GM21526 (cell line): ENCODE measurements around the gene ARHGEF16.

ENCODE experiments used
- ATAC-seq: cut with Tn5 transposase; IDR thresholded peaks from one replicate; pipeline ENCODE4 v1.9.1; 2021; ENCODE audit warnings: moderate library complexity; ENCODE audit not compliant: unreplicated experiment, low FRiP score

Gene ARHGEF16

DNA sequence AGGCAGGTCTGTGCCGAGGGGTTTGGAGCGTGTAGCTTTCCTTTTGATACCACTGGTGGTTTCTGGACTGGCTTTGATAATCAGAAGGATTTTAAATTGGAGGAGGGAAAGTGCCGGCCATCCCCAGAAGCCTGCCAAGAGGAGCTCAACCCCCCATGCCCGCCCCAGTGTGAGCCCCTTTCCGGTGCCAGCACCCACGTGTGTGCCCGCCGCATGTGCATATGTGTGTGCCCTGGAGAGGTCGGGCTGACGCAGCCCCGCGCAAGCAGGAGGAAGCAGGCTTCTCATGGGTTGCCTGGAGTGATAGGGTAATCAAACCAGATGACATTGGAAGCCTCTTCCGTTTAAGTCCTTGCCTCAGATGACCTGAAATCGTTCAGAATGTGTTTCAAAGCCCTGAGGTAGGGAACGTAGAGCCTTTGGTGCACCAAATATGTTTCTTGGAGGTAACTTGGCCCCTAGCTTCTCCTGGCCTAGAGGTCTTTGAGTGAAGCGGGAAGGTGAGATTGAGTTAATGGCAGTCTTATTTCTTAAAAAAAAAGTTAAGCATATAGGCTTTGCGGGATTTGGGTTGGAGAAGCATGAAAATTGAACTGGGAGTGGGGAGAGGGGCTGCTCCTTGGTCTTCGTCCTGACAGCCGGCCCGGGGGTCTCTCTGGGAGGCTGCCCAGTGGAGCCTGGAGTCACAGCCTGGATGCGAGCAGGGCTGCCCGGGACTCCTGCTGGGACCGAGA lies 34.1 kb upstream of the ARHGEF16 start:
- no peak for ATAC-seq

DNA sequence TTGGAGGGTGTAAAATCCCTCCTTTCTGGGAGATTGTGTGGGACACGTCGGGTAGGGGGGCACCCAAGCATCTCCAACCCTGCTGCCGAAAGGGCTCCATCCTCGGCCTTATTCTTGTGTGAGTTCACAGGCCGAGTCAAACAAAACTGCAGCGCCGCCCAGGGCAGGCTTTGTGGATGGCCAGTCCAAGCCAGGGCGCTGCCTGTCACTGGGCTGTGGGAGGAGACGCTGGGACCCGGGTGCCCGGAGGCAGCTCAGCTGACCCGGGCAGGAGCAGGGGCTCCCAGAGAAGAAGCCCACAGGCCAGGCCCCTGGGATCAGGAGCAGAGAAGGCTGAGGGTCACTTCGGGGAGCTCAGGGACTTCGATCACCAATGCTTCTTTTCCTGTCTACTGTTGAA lies 31.8 kb upstream of the ARHGEF16 start:
- ATAC-seq = no peak

DNA sequence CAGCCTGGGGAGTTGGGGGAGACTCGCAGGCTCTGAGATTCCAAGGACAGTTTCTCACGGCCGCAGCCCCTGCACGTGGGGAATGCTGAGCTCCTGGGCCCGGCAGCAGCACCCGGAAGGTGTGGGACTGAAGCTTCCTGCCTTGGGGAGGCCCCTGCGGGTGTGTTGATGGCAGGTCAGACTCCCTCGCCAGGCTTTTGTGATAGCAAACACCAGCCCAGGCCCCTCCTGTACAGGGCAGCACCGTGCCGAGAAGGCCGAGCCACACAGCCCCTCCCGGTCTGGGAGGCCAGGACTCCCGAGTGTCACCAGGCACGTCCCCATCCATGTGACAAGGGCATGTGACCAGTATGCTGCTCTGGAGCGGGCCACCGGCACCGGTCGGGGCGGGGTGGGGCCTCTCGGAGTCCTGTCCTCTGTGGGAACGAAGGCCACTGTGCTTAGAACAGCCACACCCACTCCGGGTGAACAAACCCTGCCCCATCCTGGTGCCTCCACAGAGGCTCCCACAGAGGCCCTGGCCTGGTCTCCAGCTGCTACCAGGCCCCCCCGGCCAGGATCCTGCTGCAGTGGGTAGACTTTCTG lies 31.1 kb upstream of the ARHGEF16 start:
- no peak for ATAC-seq

DNA sequence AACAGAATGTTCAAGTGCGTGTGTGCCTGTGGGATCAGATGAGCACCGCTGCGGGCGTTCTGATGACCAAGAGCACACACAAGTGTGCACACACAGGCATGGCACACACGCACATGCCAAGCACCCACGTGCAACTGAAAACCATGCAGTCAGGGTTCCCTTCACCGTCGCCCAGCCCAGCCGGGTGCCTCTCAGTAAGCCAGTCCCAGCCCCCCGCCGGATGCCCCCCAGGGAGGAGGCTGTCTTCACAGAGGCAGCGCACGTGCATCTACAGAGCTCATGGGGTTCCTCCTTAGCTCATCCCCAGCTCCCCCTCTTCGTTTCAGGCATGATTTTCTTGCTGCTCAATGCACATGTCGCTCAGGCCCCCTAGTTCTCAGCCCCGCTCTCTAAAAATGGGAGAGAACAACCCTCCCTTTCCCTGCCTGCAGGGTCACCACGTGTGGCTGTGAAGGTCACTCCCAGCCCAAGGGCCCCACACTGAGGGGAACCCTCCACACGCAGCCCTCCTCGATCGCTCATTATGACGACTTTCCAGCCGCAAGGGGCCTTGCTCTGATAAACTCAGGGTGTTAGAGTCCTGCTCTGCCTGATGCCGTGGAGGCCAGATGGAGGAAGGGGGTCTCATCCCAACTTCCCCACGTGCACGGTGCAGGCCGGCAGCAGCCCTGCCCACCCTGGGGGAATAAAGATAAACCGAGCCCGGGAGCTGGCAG lies 30.4 kb upstream of the ARHGEF16 start:
- no peak for ATAC-seq

DNA sequence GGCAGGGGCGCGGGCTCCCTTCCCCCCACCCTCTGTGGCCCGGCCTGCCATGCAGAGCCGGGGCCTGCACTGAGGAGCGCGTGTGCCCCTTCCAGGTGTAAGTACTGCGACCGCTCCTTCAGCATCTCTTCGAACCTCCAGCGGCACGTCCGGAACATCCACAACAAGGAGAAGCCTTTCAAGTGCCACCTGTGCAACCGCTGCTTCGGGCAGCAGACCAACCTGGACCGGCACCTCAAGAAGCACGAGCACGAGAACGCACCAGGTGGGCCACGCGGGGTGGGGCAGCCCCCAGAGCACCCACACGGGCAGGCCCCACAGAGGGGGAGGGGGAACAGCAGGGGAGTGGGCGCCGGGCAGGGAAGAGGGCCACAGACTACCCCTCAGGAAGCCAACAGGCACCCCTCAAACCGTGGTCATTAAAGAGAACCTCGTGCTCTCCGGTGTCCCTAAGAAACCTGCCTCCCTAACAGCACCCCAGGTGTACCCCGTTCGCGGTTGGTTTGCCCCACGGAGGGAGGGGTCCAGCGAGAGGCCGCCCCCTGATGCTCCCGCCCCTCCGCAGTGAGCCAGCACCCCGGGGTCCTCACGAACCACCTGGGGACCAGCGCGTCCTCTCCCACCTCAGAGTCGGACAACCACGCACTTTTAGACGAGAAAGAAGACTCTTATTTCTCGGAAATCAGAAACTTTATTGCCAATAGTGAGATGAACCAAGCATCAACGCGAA lies 28.8 kb upstream of the ARHGEF16 start:
- ATAC-seq = no peak

DNA sequence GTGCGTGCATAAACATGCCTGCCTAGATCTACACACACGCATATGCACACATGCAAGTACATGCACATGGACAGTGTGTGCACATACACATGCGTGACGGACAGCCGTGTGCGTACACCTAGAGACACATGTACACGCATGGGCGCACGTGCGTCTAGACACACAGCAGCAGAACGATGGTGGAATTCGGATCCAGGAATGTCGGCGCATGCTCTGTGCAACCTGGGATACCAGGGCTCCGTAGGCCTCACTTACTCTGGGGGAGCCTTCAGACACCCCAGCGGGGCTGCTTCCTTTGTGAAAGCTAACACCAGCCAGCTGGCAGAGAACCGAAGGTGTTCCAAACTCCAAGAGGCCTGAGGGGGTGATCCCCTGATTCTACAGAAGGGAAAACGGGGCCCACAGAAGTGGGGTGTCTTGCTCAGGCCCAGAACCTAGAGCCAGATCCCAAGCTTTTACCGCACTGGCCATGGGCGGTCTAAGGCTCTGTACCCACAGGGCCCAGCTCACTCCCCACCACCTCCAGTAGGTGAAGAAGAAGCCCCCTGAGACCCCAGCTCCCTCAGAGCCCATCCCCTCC lies 27.4 kb upstream of the ARHGEF16 start:
- no peak for ATAC-seq

DNA sequence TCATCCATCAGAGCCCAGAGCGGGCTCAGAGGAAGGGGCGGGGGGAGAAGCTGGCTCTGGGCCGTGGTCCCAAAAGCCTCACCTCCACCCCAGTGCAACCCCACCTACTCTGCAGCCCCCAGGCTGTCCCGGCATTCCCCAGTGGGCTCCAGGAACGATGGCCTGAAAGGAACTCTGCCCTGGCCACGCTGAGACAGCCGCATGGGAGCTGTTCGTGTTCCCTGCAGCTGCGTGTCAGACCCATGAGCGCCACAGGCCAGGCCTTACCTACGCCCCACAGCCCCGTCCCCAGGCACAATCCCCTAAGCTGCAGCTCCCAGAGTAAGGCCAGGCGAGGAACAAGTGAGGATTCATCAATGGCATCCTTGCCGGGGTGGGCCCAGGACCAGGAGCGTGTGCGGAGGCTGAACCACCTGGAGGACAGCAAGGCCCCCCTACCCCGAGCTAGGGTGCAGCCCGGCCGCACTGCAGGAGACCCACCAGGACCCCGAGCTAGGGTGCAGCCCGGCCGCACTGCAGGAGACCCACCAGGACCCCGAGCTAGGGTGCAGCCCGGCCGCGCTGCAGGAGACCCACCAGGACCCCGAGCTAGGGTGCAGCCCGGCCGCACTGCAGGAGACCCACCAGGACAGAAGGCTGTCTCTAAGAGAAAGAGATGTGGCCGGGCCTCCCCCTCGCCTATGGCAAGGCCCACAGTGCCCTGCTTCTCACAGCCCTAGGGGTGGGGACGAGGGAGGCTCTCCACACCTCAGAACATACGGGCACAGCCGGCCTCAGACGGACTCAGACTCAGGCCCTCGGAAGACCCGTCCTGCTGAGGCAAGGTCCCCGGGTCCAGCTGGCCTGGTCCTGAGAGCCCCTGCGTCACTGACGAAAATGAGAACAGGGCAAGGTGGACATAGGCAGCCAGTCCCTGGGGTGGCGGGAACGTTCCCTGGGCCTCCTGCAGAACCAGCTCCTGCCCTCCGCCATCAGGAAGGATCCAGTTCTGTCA lies 26.5 kb upstream of the ARHGEF16 start:
- ATAC-seq = no peak

DNA sequence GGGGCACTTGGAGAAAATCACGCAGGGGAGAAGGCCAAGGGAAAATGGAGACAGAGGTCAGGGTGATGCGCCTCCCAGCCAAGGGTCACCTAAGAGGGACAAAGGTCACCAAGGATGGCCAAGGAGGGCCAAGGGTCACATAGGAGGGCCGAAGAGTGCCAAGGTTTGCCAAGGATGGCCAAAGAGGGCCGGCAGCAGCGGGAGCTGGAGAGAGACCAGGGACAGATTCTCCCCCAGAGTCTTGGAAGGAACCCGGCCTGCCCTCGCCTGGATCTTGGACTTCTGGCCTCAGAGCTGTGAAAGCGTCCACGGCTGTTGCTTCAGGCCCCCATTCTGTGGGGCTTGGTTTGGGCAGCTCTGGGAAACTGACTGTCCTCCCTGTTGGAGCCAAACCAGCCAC lies 25.6 kb upstream of the ARHGEF16 start:
- no peak for ATAC-seq

DNA sequence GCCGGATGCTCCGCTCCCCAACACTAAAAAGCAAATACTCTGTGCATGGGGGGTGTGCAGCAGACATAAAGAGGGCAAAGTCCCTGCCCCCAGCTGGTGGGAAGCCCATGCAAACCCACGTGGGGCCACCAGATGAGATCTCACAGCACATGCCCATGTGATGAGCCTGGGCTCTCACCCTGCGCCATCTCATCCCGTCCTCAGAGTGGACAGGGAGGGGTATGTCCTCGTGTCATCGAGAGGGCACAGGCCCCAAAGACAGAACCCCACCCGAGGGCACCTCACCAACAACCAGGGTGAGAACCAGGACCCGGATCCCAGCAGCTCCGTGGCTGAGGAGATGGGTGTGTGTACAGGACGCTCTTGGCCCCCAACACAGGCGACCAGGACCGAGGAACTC lies 25.1 kb upstream of the ARHGEF16 start:
- ATAC-seq = no peak

DNA sequence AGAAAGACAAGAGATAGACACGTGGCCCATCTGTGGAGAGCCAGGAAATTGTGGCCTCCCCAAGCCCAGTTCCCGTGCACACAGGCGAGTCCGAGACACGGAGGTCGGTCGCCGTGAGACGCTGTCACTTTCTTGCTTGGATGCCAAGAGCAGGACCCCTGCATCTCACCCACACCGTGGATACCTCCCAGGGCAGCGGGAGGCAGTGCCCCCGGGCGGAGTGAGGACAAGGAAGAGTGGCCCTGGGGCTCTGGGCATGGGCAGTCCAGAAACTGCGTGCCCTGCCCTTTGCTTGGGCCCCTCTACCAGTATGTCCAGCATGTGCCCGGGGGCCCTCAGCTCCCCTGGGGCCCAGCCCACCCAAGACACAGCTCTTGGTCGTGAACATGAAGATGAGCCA lies 24.7 kb upstream of the ARHGEF16 start:
- no peak for ATAC-seq

DNA sequence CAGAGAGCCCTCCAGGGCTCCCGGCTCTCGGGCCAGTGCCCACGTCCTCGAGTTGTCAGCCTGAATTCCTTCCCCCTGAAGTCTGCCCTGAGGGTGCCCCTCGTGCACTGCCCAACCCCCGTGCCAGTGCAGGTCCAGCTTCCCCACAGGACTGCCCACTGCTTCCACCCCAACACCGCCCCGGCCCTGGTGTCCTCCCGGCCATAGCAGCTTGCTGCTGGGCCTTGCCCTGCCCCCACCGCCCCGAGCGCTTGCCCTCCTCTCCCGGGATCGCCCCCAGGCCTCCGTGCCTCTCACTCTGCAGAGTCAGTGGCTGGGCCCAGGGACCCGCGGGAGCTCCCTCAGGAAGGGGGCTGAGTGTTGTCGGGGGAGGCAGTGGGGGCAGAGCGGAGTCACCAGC lies 24.1 kb upstream of the ARHGEF16 start:
- ATAC-seq = no peak

DNA sequence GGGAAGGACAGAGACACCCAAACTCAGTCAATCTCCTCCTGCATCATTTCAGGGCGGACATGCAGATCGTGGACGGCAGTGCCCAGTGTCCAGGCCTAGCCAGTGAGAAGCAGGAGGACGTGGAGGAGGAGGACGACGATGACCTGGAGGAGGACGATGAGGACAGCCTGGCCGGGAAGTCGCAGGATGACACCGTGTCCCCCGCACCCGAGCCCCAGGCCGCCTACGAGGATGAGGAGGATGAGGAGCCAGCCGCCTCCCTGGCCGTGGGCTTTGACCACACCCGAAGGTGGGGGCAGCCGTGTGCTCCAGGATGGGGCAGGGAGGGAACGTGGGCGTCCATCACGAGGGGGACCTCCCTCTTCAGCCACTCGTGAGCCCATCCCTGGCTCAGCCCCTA lies 23.6 kb upstream of the ARHGEF16 start:
- no peak for ATAC-seq

DNA sequence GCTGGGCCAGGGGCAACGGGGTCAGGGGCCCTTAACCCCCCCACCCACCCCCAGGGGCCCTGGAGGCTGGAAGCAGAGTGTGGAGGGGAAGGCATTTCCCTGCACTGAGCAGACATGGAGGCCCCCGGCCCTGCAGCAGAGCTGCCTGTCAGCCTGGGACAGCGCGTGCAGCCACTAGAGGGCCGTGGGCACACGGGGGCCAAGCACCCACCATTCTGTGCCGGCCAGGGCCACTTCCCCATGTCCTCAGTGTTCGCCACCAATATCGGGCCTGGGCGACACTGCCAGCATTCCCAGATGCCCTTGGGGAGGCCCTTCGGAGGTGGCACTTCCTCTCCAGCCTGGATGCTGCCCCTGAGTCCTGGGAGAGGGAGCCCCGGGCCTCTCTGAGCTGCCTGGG lies 23.2 kb upstream of the ARHGEF16 start:
- ATAC-seq = no peak

DNA sequence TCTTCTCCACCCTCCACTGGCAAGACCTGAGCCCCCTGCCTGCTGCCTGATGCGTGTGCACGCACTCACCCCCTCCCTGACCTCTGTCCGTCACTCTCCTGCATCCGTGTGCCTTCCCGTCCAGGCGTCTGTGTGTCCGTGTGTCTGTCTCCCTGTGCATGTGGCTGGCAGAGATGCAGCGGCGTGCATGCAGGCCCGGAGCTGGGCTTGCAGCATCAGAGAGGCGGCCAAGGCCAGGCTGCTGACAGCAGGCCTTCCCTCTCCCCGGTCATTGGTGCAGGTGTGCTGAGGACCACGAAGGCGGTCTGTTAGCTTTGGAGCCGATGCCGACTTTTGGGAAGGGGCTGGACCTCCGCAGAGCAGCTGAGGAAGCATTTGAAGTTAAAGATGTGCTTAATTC lies 22.8 kb upstream of the ARHGEF16 start:
- no peak for ATAC-seq

DNA sequence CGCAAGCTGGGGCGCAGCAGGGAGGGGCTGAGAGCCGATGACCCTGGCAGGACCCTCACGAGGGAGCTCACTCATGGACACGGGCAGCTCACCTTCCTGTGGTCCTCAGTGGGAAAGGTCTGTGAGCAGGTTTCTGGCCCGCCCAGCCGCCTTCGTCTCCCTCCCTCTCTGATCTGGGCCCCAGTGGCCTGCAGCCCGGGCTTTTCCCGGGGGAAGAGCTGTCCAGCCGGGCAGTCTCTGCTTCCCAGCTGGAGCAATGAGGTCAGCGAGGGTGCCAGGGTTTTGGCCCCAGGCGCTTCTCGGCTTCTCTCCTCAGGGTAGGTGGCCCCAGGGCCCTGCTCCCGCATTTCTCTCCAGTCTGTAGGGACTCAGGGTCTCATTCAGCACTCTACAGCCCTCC lies 22.2 kb upstream of the ARHGEF16 start:
- no peak for ATAC-seq

DNA sequence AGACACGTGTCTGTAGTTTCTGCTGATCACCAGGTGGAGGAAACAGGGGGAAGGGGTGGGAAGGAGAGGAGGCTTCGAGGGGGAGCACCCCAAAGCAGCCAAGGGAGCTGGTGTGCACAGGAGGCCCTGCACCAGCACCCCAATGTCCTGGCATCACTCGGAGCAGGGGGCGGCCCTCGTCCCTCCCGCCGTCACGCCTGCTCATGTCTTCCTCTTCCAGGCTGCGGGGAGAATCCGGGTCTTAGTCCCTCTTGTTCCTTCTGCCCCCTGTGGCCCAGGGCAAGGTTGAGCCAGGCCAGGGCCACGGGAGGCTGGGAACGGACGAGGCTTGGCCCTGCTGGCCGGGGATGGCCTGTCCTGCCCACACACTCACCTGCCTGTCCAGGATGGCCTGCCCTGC lies 21.4 kb upstream of the ARHGEF16 start:
- no peak for ATAC-seq

DNA sequence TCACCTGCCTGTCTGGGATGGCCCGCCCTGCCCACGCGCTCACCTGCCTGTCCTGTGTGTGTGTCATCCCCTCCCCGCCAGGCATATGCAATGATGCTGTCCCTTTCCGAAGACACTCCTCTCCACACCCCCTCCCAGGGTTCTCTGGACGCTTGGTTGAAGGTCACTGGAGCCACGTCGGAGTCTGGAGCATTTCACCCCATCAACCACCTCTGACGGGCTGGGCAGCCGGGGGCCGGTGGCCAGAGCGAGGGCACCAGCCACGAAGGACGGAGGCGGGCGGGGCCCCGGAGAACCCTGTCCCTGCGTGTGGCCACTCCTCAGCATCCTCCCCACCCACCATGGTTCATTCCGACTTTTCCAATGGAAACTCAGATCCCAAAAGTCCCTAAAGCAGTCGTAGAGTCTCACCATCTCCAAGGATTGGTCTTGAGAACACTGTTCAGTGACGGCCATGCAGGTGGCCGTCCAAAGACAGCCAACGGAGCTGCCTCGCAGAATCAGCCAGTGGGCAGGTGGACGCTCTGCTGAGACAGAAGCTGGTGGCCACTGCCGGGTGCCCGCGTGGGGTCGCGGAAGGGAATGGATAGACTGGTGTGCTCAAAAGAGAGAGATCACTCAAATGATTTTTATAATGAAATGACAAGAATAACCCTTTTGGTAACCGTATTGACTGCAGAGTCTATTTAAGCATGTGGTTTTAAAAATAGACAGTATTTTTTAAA lies 20.7 kb upstream of the ARHGEF16 start:
- no peak for ATAC-seq

DNA sequence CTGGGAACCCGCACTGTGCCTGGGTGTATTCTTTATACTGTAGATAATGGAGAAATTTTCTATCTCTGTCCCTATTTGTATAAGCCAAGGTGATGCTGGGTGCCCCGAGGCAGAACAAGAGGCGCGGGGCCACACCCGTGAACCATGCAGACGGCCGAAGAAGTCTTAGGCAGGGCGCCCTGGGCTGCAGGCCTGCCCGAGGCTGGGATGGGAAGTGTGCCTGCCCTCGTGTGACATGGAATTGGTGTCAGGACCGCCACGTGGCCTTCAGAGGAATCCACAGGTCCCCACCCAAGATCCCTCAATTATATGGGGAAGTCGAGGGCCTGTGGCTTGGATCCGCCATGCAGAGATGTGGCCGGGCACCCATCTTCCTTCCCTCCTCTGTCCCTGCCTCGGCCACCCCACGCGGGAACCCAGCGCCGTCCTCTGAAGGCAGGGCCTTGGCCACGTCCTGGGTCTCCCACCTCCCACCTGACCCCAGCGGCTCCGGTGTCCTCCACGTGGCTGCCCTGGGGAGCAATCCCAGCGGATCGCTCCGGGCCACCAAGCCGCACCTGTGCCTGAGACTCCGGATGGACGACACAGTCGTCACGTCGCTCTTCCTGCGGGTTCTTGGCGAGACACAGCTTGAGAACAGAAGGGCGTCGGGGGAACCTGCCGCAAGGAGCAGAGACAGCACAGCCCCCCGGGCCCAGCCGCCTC lies 19.9 kb upstream of the ARHGEF16 start:
- ATAC-seq = no peak

DNA sequence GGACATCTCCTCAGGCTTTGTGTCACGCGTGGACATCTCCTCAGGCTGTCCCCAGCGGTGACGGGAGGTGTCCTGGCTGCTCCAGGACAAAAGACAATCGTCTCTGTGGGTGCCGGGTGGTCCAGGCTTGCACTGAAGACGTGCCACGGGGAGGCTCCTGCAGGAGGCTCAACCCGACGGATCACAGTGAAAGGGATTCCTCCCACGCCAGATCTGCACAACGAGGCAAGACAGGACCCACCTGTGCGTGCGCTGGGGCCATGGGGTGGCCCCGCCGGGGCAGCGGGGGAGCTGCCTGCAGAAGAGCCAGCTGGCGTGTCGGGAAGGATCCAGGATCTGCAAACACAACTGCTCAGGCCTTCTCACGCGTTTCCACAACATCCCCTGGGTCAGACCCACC lies 18.8 kb upstream of the ARHGEF16 start:
- ATAC-seq = no peak
